HL-60 (cell line): ENCODE data around the gene MYL6B.

Experiments used
- GABPA ChIP-seq: IDR thresholded peaks from 2 replicates; pipeline ENCODE4 v1.6.1; 2012; ENCODE audit warnings: low read depth
- POLR2AphosphoS5 ChIP-seq: IDR thresholded peaks from 2 replicates; pipeline ENCODE4 v1.6.1; 2012; ENCODE audit warnings: low read depth
- SPI1 ChIP-seq: IDR thresholded peaks from 2 replicates; pipeline ENCODE4 v1.6.1; 2012; ENCODE audit warnings: low read depth, mild to moderate bottlenecking, borderline replicate concordance
- TF ChIP-seq, protein P1 (sequence below): IDR thresholded peaks from one replicate; pipeline ENCODE4 v1.5.1; 2011; ENCODE audit warnings: low read length, control low read depth, inconsistent platforms; ENCODE audit not compliant: insufficient read depth
- TF ChIP-seq, protein P2 (sequence below): IDR thresholded peaks from 2 replicates; pipeline ENCODE4 v1.6.1; 2012; ENCODE audit warnings: low read depth; ENCODE audit not compliant: insufficient replicate concordance

DNA sequence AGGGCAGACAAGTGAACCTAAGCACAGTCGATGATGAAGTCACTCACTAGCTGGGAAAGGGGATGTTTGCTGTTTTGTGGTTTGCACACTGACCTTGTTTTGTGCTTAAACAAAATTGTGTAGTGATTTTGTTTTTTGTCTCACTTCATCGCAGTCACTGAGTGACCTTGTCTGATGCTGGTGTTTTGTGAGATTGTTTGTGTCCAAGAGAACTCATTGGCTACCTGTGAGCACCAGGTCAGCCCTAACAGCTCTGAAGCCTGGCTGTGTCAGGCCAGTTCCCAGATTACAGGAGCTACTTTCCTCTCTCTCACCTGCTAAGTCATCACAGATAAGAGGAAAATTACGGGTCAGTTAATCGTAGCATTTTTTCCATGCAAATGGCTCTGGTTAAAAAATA, 28.3 kb upstream of the MYL6B start:
- no peak for TF ChIP-seq SPI1
- TF ChIP-seq, protein P1, sequence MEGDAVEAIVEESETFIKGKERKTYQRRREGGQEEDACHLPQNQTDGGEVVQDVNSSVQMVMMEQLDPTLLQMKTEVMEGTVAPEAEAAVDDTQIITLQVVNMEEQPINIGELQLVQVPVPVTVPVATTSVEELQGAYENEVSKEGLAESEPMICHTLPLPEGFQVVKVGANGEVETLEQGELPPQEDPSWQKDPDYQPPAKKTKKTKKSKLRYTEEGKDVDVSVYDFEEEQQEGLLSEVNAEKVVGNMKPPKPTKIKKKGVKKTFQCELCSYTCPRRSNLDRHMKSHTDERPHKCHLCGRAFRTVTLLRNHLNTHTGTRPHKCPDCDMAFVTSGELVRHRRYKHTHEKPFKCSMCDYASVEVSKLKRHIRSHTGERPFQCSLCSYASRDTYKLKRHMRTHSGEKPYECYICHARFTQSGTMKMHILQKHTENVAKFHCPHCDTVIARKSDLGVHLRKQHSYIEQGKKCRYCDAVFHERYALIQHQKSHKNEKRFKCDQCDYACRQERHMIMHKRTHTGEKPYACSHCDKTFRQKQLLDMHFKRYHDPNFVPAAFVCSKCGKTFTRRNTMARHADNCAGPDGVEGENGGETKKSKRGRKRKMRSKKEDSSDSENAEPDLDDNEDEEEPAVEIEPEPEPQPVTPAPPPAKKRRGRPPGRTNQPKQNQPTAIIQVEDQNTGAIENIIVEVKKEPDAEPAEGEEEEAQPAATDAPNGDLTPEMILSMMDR, result no peak
- no peak for TF ChIP-seq POLR2AphosphoS5
- TF ChIP-seq, protein P2, sequence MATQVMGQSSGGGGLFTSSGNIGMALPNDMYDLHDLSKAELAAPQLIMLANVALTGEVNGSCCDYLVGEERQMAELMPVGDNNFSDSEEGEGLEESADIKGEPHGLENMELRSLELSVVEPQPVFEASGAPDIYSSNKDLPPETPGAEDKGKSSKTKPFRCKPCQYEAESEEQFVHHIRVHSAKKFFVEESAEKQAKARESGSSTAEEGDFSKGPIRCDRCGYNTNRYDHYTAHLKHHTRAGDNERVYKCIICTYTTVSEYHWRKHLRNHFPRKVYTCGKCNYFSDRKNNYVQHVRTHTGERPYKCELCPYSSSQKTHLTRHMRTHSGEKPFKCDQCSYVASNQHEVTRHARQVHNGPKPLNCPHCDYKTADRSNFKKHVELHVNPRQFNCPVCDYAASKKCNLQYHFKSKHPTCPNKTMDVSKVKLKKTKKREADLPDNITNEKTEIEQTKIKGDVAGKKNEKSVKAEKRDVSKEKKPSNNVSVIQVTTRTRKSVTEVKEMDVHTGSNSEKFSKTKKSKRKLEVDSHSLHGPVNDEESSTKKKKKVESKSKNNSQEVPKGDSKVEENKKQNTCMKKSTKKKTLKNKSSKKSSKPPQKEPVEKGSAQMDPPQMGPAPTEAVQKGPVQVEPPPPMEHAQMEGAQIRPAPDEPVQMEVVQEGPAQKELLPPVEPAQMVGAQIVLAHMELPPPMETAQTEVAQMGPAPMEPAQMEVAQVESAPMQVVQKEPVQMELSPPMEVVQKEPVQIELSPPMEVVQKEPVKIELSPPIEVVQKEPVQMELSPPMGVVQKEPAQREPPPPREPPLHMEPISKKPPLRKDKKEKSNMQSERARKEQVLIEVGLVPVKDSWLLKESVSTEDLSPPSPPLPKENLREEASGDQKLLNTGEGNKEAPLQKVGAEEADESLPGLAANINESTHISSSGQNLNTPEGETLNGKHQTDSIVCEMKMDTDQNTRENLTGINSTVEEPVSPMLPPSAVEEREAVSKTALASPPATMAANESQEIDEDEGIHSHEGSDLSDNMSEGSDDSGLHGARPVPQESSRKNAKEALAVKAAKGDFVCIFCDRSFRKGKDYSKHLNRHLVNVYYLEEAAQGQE, result no peak
- TF ChIP-seq GABPA, result no peak
